HEK293 (cell line): ENCODE data around the gene HMX2.

ENCODE experiments used
- CTCF ChIA-PET: fragments of 350-600 bp; formaldehyde crosslinking; extraction: SDS; loops from one replicate; lab custom pipeline; 2021; ENCODE audit warnings: antibody characterized with exemption; lab: Yijun Ruan, JAX
- POLR2A ChIA-PET: fragments of 300-600 bp; formaldehyde crosslinking; extraction: SDS; loops from one replicate; lab custom pipeline; 2020; ENCODE audit warnings: antibody characterized with exemption, inconsistent platforms; lab: Yijun Ruan, JAX
- H3K27ac ChIP-seq: fragments of 200-500 bp; sonication (Bioruptor generic); 2 replicates; pipeline ENCODE4 v1.5.1; 2014; ENCODE audit warnings: low read depth, low read length, control low read depth, inconsistent platforms; ENCODE audit errors: extremely low read depth
- H3K36me3 ChIP-seq, 2 experiments: fragments of 200-500 bp in 1 of 2; sonication (Bioruptor generic) in 1 of 2; 1 replicate in 1 of 2; 2 replicates in 1 of 2; pipeline ENCODE4 v1.5.1; 2014 to 2017; ENCODE audit warnings: inconsistent platforms in 2 of 2, low read length in 2 of 2; ENCODE audit not compliant: control insufficient read depth in 2 of 2, insufficient read depth in 1 of 2
- H3K4me1 ChIP-seq: fragments of 200-500 bp; sonication (Bioruptor generic); 2 replicates; pipeline ENCODE4 v1.5.1; 2014; ENCODE audit warnings: mild to moderate bottlenecking, low read length, inconsistent platforms; ENCODE audit not compliant: control insufficient read depth, insufficient read depth
- H3K4me3 ChIP-seq: 2 replicates; pipeline ENCODE4 v1.5.1; 2011; ENCODE audit warnings: low read depth, mild to moderate bottlenecking, control low read depth, low read length, moderate library complexity
- H3K9me3 ChIP-seq: fragments of 200-500 bp; sonication (Bioruptor generic); 2 replicates; pipeline ENCODE4 v1.5.1; 2014; ENCODE audit warnings: low read depth, low read length, inconsistent platforms; ENCODE audit not compliant: control insufficient read depth, insufficient read depth
- EGR2 ChIP-seq: fragments of 450-650 bp; formaldehyde crosslinking; IDR thresholded peaks from 2 replicates; pipeline ENCODE4 v1.5.1; 2016; ENCODE audit warnings: low read depth, missing biosample characterization, missing genetic modification characterization
- GLIS1 ChIP-seq: fragments of 450-650 bp; formaldehyde crosslinking; IDR thresholded peaks from 2 replicates; pipeline ENCODE4 v1.5.1; 2016; ENCODE audit warnings: missing biosample characterization, missing genetic modification characterization
- GLIS2 ChIP-seq: fragments of 450-650 bp; formaldehyde crosslinking; IDR thresholded peaks from 2 replicates; pipeline ENCODE4 v1.5.1; 2016; ENCODE audit warnings: missing biosample characterization, missing genetic modification characterization
- KLF7 ChIP-seq: fragments of 450-650 bp; formaldehyde crosslinking; IDR thresholded peaks from 2 replicates; pipeline ENCODE4 v1.5.1; 2016; ENCODE audit warnings: missing biosample characterization, missing genetic modification characterization, borderline replicate concordance
- ZEB2 ChIP-seq: fragments of 450-650 bp; formaldehyde crosslinking; IDR thresholded peaks from 2 replicates; pipeline ENCODE4 v1.5.1; 2016; ENCODE audit warnings: missing biosample characterization, missing genetic modification characterization
- ZNF114 ChIP-seq: fragments of 450-650 bp; formaldehyde crosslinking; IDR thresholded peaks from 2 replicates; pipeline ENCODE4 v1.5.0; 2017; ENCODE audit warnings: missing biosample characterization, missing genetic modification characterization
- ZNF133 ChIP-seq: fragments of 450-650 bp; formaldehyde crosslinking; IDR thresholded peaks from 2 replicates; pipeline ENCODE4 v1.5.1; 2016; ENCODE audit warnings: missing biosample characterization, missing genetic modification characterization
- ZNF140 ChIP-seq: fragments of 450-650 bp; formaldehyde crosslinking; IDR thresholded peaks from 2 replicates; pipeline ENCODE4 v1.5.1; 2016; ENCODE audit warnings: missing biosample characterization, missing genetic modification characterization
- ZNF16 ChIP-seq: fragments of 450-650 bp; formaldehyde crosslinking; IDR thresholded peaks from 2 replicates; pipeline ENCODE4 v1.5.1; 2016; ENCODE audit warnings: low read depth, missing biosample characterization, missing genetic modification characterization
- ZNF266 ChIP-seq: fragments of 450-650 bp; formaldehyde crosslinking; IDR thresholded peaks from 2 replicates; pipeline ENCODE4 v1.5.1; 2016; ENCODE audit warnings: missing biosample characterization, missing genetic modification characterization, low read depth
- ZNF350 ChIP-seq: fragments of 450-650 bp; formaldehyde crosslinking; IDR thresholded peaks from 2 replicates; pipeline ENCODE4 v1.5.0; 2017; ENCODE audit warnings: missing biosample characterization, mild to moderate bottlenecking, missing genetic modification characterization
- ZNF404 ChIP-seq: fragments of 450-650 bp; formaldehyde crosslinking; IDR thresholded peaks from 2 replicates; pipeline ENCODE4 v1.5.1; 2017; ENCODE audit warnings: missing biosample characterization, missing genetic modification characterization
- ZNF701 ChIP-seq: fragments of 450-650 bp; formaldehyde crosslinking; IDR thresholded peaks from 2 replicates; pipeline ENCODE4 v1.5.1; 2016; ENCODE audit warnings: missing biosample characterization, missing genetic modification characterization
- TF ChIP-seq, protein P1 (sequence below): fragments of 450-650 bp; formaldehyde crosslinking; IDR thresholded peaks from 2 replicates; pipeline ENCODE4 v1.5.0; 2017; ENCODE audit warnings: missing biosample characterization, missing genetic modification characterization, borderline replicate concordance
- TF ChIP-seq, protein P2 (sequence below): fragments of 450-650 bp; formaldehyde crosslinking; IDR thresholded peaks from 2 replicates; pipeline ENCODE4 v1.5.1; 2016; ENCODE audit warnings: missing biosample characterization, missing genetic modification characterization, borderline replicate concordance
- TF ChIP-seq, protein P3 (sequence below): fragments of 450-650 bp; formaldehyde crosslinking; IDR thresholded peaks from 2 replicates; pipeline ENCODE4 v1.5.1; 2016; ENCODE audit warnings: missing biosample characterization, missing genetic modification characterization, borderline replicate concordance

Gene HMX2

DNA sequence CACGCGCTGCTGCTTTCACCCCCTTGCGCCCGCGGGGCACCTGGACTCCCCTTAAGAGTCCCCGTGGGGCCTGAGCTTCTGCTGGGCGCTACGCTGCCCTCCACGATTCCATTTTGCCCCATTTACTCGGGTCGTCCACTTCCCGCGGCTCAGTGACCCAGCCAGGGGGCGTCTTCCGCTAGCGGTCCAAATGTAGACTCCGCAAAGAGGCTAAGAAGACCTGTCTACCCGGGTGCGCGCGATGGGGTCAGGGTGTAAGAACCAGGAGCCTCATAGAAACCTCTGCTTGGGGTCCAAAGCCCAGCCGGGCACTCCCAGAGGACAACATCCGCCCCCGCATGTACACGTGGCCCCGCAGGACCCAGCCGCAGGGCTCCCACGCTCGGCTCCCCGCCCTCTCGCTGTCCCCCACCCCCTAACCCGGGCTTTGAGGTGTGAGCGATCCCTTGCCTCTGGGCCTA, 5.2 kb upstream of the HMX2 start (continued):
- no peak for TF ChIP-seq ZNF404 (tag by site-specific recombination)

DNA sequence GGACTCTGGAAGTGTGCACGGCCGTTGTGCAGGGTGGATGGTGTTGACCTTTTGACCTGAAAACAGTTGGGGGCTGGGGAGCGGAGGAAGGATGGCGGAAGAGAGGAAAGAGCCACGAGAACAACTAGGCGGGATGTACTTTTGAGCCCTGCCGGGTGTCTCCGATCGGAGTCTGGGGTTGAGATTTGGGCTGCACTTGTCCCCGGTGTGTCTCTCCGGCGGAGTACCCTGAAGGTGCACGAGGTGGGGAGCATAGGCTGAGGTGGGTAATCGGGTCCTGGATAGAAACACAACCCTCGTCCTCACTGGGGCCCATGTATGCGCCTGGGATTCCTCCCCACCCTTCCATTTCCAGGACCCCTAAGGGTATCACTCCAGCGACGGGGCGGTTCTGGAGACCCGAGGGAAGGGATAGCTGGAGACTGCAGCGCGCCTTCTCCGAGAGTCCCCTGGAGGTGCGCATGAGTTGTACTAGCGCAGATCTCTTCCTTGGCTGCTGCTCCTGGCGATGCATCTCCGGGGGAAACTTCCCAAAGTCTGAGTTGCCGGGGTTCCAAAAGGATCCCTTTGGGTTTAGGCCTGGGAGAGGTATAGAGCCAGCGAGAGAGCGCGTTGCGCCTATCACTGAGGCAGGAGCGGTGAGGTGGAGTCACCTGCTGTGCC, 4.6 kb upstream of the HMX2 start:
- no peaks in the 10 kb centered on the region for H3K9me3 ChIP-seq
- H3K4me1 ChIP-seq: no peaks in the 10 kb centered on the region; the same call in 1 of the 2 replicates
- ChIA-PET CTCF (no interaction called here), POLR2A (no interaction called here)
- no peak overlapping the region for H3K27ac ChIP-seq
- H3K4me3 ChIP-seq: no peak overlapping the region
- H3K36me3 ChIP-seq: no peaks in the 10 kb centered on the region
- TF ChIP-seq ZEB2 (tag by site-specific recombination): no peak
- no peak for TF ChIP-seq ZNF140 (tag by site-specific recombination)
- no peak for TF ChIP-seq EGR2 (tag by site-specific recombination)
- TF ChIP-seq, protein P1, sequence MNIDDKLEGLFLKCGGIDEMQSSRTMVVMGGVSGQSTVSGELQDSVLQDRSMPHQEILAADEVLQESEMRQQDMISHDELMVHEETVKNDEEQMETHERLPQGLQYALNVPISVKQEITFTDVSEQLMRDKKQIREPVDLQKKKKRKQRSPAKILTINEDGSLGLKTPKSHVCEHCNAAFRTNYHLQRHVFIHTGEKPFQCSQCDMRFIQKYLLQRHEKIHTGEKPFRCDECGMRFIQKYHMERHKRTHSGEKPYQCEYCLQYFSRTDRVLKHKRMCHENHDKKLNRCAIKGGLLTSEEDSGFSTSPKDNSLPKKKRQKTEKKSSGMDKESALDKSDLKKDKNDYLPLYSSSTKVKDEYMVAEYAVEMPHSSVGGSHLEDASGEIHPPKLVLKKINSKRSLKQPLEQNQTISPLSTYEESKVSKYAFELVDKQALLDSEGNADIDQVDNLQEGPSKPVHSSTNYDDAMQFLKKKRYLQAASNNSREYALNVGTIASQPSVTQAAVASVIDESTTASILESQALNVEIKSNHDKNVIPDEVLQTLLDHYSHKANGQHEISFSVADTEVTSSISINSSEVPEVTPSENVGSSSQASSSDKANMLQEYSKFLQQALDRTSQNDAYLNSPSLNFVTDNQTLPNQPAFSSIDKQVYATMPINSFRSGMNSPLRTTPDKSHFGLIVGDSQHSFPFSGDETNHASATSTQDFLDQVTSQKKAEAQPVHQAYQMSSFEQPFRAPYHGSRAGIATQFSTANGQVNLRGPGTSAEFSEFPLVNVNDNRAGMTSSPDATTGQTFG (tag by site-specific recombination): no peak
- TF ChIP-seq ZNF266 (tag by site-specific recombination): no peak
- TF ChIP-seq KLF7 (tag by site-specific recombination): no peak
- TF ChIP-seq GLIS2: no peak
- TF ChIP-seq ZNF114 (tag by site-specific recombination): no peak
- no peak for TF ChIP-seq ZNF133 (tag by site-specific recombination)
- TF ChIP-seq, protein P2, sequence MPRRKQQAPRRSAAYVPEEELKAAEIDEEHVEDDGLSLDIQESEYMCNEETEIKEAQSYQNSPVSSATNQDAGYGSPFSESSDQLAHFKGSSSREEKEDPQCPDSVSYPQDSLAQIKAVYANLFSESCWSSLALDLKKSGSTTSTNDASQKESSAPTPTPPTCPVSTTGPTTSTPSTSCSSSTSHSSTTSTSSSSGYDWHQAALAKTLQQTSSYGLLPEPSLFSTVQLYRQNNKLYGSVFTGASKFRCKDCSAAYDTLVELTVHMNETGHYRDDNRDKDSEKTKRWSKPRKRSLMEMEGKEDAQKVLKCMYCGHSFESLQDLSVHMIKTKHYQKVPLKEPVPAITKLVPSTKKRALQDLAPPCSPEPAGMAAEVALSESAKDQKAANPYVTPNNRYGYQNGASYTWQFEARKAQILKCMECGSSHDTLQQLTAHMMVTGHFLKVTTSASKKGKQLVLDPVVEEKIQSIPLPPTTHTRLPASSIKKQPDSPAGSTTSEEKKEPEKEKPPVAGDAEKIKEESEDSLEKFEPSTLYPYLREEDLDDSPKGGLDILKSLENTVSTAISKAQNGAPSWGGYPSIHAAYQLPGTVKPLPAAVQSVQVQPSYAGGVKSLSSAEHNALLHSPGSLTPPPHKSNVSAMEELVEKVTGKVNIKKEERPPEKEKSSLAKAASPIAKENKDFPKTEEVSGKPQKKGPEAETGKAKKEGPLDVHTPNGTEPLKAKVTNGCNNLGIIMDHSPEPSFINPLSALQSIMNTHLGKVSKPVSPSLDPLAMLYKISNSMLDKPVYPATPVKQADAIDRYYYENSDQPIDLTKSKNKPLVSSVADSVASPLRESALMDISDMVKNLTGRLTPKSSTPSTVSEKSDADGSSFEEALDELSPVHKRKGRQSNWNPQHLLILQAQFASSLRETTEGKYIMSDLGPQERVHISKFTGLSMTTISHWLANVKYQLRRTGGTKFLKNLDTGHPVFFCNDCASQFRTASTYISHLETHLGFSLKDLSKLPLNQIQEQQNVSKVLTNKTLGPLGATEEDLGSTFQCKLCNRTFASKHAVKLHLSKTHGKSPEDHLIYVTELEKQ (tag by site-specific recombination): no peak
- no peak for TF ChIP-seq GLIS1
- no peak for TF ChIP-seq ZNF16 (tag by site-specific recombination)
- no peak for TF ChIP-seq ZNF350
- TF ChIP-seq, protein P3, sequence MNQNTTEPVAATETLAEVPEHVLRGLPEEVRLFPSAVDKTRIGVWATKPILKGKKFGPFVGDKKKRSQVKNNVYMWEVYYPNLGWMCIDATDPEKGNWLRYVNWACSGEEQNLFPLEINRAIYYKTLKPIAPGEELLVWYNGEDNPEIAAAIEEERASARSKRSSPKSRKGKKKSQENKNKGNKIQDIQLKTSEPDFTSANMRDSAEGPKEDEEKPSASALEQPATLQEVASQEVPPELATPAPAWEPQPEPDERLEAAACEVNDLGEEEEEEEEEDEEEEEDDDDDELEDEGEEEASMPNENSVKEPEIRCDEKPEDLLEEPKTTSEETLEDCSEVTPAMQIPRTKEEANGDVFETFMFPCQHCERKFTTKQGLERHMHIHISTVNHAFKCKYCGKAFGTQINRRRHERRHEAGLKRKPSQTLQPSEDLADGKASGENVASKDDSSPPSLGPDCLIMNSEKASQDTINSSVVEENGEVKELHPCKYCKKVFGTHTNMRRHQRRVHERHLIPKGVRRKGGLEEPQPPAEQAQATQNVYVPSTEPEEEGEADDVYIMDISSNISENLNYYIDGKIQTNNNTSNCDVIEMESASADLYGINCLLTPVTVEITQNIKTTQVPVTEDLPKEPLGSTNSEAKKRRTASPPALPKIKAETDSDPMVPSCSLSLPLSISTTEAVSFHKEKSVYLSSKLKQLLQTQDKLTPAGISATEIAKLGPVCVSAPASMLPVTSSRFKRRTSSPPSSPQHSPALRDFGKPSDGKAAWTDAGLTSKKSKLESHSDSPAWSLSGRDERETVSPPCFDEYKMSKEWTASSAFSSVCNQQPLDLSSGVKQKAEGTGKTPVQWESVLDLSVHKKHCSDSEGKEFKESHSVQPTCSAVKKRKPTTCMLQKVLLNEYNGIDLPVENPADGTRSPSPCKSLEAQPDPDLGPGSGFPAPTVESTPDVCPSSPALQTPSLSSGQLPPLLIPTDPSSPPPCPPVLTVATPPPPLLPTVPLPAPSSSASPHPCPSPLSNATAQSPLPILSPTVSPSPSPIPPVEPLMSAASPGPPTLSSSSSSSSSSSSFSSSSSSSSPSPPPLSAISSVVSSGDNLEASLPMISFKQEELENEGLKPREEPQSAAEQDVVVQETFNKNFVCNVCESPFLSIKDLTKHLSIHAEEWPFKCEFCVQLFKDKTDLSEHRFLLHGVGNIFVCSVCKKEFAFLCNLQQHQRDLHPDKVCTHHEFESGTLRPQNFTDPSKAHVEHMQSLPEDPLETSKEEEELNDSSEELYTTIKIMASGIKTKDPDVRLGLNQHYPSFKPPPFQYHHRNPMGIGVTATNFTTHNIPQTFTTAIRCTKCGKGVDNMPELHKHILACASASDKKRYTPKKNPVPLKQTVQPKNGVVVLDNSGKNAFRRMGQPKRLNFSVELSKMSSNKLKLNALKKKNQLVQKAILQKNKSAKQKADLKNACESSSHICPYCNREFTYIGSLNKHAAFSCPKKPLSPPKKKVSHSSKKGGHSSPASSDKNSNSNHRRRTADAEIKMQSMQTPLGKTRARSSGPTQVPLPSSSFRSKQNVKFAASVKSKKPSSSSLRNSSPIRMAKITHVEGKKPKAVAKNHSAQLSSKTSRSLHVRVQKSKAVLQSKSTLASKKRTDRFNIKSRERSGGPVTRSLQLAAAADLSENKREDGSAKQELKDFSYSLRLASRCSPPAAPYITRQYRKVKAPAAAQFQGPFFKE: no peak
- TF ChIP-seq ZNF701 (tag by site-specific recombination): no peak
